Measurements from ENCODE around the gene GPR17.

DNA sequence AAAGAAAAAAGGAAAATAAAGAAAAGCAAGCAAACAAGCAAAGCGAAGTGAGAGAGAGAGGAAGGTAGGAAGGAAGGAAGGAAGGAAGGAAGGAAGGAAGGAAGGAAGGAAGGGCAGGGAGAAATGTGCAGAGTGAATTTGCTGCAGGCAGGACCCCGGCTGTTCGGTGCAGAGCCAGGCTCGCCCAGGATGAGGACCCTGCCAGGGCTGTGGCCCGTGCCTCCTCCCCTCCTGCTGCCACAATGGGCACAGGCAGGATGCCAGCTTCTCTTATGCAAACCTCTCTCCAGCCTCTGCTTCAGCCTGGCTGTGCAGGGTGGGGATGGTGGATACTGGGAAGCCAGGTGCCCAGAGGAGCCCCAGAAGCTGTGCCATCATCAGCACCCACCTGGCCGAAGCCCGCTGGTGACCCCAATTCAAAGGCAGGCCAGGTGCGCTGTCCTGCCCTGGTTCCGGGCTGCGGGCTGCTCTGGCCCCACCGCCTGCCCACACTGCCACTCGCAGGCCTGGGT is 3.2 kb downstream of the GPR17 start:
- TF ChIP-seq, protein P1, sequence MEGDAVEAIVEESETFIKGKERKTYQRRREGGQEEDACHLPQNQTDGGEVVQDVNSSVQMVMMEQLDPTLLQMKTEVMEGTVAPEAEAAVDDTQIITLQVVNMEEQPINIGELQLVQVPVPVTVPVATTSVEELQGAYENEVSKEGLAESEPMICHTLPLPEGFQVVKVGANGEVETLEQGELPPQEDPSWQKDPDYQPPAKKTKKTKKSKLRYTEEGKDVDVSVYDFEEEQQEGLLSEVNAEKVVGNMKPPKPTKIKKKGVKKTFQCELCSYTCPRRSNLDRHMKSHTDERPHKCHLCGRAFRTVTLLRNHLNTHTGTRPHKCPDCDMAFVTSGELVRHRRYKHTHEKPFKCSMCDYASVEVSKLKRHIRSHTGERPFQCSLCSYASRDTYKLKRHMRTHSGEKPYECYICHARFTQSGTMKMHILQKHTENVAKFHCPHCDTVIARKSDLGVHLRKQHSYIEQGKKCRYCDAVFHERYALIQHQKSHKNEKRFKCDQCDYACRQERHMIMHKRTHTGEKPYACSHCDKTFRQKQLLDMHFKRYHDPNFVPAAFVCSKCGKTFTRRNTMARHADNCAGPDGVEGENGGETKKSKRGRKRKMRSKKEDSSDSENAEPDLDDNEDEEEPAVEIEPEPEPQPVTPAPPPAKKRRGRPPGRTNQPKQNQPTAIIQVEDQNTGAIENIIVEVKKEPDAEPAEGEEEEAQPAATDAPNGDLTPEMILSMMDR (IDR thresholded peaks at IDR 0.05): no peak
- no peak for TF ChIP-seq POLR2A (IDR thresholded peaks at IDR 0.05)
- no peak for TF ChIP-seq EP300 (IDR thresholded peaks at IDR 0.05)
